Type B pancreatic cell (in vitro differentiated cells): ENCODE results near the gene SEMA5A. TPM values are rescaled to one million over a fixed set of nuclear protein-coding genes. Genes with fewer than 3 reads are reported as not detected.
A peak's percentile ranks its signal among the peaks of the same experiment; 100 is the strongest.

ENCODE experiments used
- DNase-seq: peaks from one replicate; pipeline ENCODE4 v3.0.0; 2021; ENCODE audit warnings: mixed read lengths; ENCODE audit not compliant: unreplicated experiment; ENCODE audit errors: extremely low spot score
- H3K27ac Mint-ChIP-seq: 2 replicates; pipeline ENCODE4 v1.8.0; 2021; ENCODE audit warnings: mild to moderate bottlenecking, mixed read lengths
- H3K27me3 Mint-ChIP-seq: 2 replicates; pipeline ENCODE4 v1.8.0; 2021; ENCODE audit warnings: mixed read lengths
- H3K36me3 Mint-ChIP-seq: 2 replicates; pipeline ENCODE4 v1.8.0; 2021; ENCODE audit warnings: mixed read lengths
- H3K4me1 Mint-ChIP-seq: one replicate; pipeline ENCODE4 v1.8.0; 2021; ENCODE audit warnings: mixed read lengths; ENCODE audit not compliant: unreplicated experiment
- H3K4me3 Mint-ChIP-seq: 2 replicates; pipeline ENCODE4 v1.8.0; 2021; ENCODE audit warnings: mild to moderate bottlenecking, mixed read lengths
- H3K9me3 Mint-ChIP-seq: 2 replicates; pipeline ENCODE4 v1.8.0; 2021; ENCODE audit warnings: mixed read lengths
- CTCF ChIP-seq: fragments of 200-600 bp; sonication (generic); conservative IDR thresholded peaks from 2 replicates; pipeline ENCODE4 v1.5.0; 2021; ENCODE audit warnings: antibody characterized with exemption, mild to moderate bottlenecking
- total RNA-seq: library from RNA; stranded (reverse); gene quantifications from 2 replicates; pipeline ENCODE4 v1.2.1, GENCODE V29; 2021; ENCODE audit warnings: low replicate concordance

Gene SEMA5A
- total RNA-seq, 1 donor from 2014 or later: 92.9 TPM

- Mint-ChIP-seq H3K4me3 (peak overlapping the region; percentile 7), H3K4me1 (peaks cover 12% of the 10 kb centered on the region), H3K9me3 (peaks cover 13% of the 10 kb centered on the region), H3K36me3 (peaks cover 53% of the 10 kb centered on the region), H3K27ac (peak overlapping the region; percentile 78), H3K27me3 (no peaks in the 10 kb centered on the region)
- no peak for DNase-seq
- no peak for TF ChIP-seq CTCF
These were observed 165.8 kb downstream of the SEMA5A start for GRCh38 chr5:9380109-9380508.

DNA sequence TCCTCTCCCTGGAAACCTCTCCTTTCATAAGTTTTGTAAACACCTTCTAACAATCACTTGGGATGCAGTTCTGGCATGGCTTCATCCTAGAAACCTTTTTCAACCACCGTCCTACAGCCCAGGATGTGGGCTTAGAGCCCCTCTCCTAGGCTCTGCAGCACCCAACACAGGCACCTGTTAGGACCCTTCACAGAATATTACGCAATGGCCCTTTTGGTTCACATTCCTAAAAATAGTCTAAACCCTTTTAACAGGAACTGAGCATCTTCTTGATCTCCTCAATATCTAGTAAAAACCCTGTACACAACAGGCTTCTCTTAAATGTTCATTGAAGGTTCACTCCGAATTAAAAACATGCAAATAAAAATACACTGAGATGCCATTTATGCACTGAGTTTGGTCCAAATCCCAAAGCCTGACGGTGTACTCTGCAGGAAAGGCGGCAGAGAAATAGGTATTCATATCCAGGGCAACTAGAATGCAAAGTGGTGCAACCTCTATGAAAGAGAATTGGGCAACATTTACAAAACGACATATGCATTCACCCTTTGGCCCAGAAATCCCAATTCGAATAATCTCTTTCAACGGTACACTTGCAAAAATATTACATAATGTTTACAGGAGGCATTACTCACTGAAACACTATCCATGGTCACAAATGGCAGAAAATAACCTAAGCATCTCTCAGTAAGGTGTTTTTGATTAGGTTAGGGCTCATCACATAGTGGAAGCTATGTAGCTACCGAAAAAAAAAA lies 169.3 kb downstream of the SEMA5A start:
- TF ChIP-seq CTCF: no peak
- H3K27ac Mint-ChIP-seq: no peak overlapping the region
- no peak for DNase-seq
- H3K4me3 Mint-ChIP-seq: no peak overlapping the region
- H3K27me3 Mint-ChIP-seq: no peaks in the 10 kb centered on the region
- peaks cover 14% of the 10 kb centered on the region for H3K4me1 Mint-ChIP-seq
- H3K36me3 Mint-ChIP-seq: peaks cover 49% of the 10 kb centered on the region
- peaks cover 8% of the 10 kb centered on the region for H3K9me3 Mint-ChIP-seq

- Mint-ChIP-seq H3K27ac (no peak overlapping the region), H3K9me3 (peaks cover 3% of the 10 kb centered on the region), H3K27me3 (no peaks in the 10 kb centered on the region), H3K4me1 (peaks cover 10% of the 10 kb centered on the region), H3K4me3 (no peak overlapping the region), H3K36me3 (peaks cover 42% of the 10 kb centered on the region)
- DNase-seq: no peak
- no peak for TF ChIP-seq CTCF
These were observed 170.1 kb downstream of the SEMA5A start for GRCh38 chr5:9375756-9376155.

DNA sequence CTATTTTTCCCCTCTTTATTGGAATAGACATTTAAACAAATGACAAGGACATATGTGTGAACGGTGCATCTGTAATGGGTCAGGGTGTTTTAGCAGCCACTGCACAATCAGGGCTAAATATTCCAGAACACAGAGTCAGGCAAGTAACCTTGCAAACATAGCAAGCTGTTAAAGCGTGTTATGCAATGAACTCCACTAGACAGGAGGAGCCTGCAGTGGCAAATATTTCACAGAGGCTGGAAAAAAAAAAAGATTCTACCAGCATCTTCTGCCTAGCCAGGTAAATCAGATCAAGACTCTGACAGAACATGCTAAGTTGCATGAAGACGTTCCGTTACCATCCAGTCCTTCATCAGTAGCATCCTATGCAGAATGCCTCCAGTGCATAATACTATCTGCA lies 171.8 kb downstream of the SEMA5A start:
- H3K4me1 Mint-ChIP-seq: peaks cover 10% of the 10 kb centered on the region
- no peak for DNase-seq
- TF ChIP-seq CTCF: no peak
- peaks cover 48% of the 10 kb centered on the region for H3K36me3 Mint-ChIP-seq
- no peak overlapping the region for H3K4me3 Mint-ChIP-seq
- H3K27me3 Mint-ChIP-seq: no peaks in the 10 kb centered on the region
- no peak overlapping the region for H3K27ac Mint-ChIP-seq
- no peaks in the 10 kb centered on the region for H3K9me3 Mint-ChIP-seq

GRCh38 chr5:9373571-9373970 lies 172.3 kb downstream of the SEMA5A start:
- Mint-ChIP-seq H3K27me3 (no peaks in the 10 kb centered on the region), H3K9me3 (no peaks in the 10 kb centered on the region), H3K36me3 (peaks cover 44% of the 10 kb centered on the region), H3K4me3 (no peak overlapping the region), H3K4me1 (peaks cover 10% of the 10 kb centered on the region), H3K27ac (no peak overlapping the region)
- DNase-seq: no peak
- TF ChIP-seq CTCF: no peak

DNA sequence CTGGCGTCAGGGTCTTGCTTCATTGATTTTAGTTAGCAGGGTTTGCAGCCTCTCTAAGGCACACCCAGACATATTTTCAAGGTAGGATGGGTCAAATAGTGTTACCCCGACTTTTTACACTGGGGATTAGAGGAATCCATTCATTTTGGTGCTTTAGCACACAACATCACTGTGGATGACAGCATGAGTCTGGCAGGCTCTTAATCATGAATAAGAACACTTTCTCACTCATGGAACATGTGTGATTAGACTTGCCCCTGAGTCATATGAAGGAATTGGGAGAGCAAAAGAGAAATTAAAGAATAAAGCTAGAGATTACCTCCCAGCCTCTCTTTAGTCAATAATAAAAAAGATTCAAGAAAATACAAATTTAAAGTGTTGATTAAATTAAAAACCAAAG lies 175.6 kb downstream of the SEMA5A start:
- Mint-ChIP-seq H3K4me3 (no peak overlapping the region), H3K36me3 (peaks cover 27% of the 10 kb centered on the region), H3K4me1 (peaks cover 10% of the 10 kb centered on the region), H3K27ac (no peak overlapping the region), H3K27me3 (no peaks in the 10 kb centered on the region), H3K9me3 (no peaks in the 10 kb centered on the region)
- DNase-seq: no peak
- no peak for TF ChIP-seq CTCF
